ENCODE data around the gene FOXA1. TPM values are rescaled to one million over a fixed set of nuclear protein-coding genes. Genes with fewer than 3 reads are reported as not detected.

The FOXA1 gene
- polyA plus RNA-seq, 4 donors: 1.9 to 5.4 (median 3.6) TPM

GRCh38 chr14:37591311-37591940 lies 3.6 kb downstream of the FOXA1 start:
- DNase-seq (ENCODE audit: low read depth in 4 of 4, low spot score in 2 of 4): no peak

DNA sequence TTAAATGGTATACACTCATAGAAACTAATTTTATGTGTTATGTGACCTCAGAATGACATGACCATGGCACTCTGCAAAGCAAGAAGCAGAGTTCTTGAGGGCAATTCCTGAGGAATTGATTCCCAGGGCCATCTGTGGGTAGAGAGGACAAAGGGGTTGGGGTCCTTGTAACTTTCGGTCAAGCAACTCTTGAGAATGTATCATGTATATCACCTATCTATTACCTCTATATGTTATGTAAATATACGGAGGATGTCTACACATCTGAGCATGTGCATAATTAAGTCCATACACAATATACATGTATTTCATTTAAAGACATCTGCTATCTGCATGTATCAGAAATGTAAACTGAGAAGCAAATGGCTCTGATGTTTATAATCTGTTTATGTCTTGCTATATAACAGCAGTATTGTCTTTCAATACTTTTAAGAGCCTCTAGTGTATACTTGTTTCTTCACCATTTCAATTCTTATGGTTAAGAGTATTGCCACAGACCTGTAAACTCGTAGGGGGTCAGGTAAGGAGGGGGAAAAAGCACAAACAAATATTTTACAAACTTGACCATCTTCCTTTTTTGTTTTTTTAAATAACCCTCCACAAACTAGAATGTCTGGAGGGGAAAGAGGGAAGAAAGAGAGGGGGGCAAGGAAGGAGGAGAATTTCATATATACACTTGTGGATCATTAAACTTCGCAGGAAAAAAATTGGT lies 4.5 kb downstream of the FOXA1 start:
- no peak for DNase-seq (ENCODE audit: low read depth in 4 of 4, low spot score in 2 of 4)

DNA sequence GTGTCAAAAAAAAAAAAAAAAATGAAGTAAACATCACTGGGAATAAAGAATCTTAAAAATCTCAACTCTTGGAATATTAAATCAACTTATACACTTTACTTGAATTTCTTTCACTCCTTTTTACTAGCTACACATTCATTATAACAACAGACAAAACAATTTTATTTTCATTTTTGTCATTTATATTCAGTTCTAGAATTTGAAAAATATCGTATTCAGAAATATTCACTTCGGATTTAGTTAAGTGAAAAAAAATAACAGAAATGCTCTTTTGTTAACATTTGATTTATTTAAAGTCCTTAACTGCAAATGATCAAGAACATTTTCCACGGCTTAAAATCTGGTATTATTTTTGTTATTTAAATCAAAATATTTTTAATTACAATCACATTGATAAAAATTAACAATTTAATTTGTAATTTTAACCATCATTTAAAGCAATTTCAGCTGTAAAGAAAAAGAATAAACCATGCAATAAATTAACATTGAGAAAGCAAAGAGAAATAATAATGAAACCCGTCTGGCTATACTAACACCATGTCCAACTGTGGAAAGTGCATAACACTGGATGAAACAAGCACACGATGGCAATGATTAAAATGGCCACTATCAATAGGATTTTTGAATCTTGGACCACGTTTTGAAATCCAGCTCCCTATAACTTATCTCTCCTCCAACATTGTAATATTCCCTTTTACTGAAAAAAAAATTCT lies 5.2 kb downstream of the FOXA1 start:
- DNase-seq (ENCODE audit: low read depth in 4 of 4, low spot score in 2 of 4): no peak

DNA sequence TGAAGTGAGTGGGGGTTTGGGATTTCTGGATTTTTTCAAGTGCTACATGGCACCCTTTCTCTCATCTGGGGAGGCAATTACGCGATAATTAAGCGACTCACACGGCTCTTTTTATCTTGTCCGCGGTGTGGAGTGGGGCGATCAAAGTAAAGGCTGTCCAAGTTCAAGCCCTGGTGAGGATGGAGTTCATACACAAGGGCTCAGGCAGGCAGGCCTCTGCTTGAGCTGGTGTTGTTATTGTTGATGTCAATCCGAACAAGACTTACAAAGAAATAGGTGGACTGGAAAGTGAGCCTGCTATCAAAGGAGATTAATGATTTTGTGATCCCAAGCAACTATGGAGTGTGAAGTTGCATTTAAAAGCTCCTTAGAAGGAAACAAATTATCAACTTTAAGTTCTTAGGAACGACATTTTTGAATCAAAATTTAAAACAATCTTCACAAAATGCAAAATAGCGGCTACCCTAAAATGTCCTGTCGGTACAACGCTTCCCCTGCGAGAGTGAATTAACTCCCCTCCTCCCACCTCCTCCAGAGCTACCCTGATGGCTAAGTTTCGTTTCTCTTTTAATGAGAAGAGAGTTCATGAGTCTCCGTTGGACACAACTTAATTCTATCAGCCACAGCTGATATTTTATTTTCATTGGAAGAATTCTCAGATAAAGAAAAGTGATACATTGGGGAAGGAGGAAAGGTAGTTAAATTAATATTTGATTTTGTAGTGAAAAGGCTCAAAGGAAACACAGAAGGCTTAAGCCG lies 5.9 kb downstream of the FOXA1 start:
- DNase-seq (ENCODE audit: low read depth in 4 of 4, low spot score in 2 of 4): no peak

GRCh38 chr14:37588667-37588955 lies 6.4 kb downstream of the FOXA1 start:
- no peak for DNase-seq (ENCODE audit: low read depth in 4 of 4, low spot score in 2 of 4)

- no peak for DNase-seq (ENCODE audit: low read depth in 4 of 4, low spot score in 2 of 4)
Observed at GRCh38 chr14:37587881-37588666, 7.0 kb downstream of the FOXA1 start.

DNA sequence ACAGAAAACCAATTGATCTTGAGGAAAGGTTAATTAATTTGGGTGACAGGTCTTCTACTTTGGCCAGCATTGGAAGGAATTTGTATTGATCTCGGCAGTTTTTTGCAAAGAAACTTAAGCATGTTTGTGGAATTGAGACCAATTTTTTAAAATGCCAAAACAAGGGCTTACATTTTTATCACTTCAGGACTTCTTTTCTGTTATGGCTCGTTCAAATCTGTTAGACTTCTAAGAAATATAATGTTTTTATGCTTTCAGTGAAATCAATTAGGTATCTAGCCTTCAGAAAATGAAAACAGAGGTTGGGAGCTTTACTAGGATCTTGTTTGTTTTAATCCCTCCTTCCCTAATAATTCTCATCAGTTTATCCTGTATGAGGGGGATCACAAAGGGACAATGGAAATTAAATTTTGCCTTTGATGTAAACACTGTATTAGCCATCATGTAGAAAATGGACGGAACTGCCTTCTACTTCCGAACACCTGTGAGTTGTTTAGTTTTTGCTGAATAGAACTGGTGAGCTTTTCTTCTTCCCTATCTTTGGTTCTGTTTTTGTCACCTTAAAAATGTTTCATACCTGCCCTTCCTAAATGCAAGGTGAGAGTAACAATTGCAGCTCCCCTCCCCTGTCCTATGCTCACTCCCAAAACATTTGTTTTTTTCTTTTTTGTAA lies 7.8 kb downstream of the FOXA1 start:
- no peak for DNase-seq (ENCODE audit: low read depth in 4 of 4, low spot score in 2 of 4)

GRCh38 chr14:37586797-37587130 lies 8.3 kb downstream of the FOXA1 start:
- DNase-seq (ENCODE audit: low read depth in 4 of 4, low spot score in 2 of 4): no peak

- DNase-seq (ENCODE audit: low read depth in 4 of 4, low spot score in 2 of 4): no peak
Observed at GRCh38 chr14:37585971-37586796, 8.9 kb downstream of the FOXA1 start.

DNA sequence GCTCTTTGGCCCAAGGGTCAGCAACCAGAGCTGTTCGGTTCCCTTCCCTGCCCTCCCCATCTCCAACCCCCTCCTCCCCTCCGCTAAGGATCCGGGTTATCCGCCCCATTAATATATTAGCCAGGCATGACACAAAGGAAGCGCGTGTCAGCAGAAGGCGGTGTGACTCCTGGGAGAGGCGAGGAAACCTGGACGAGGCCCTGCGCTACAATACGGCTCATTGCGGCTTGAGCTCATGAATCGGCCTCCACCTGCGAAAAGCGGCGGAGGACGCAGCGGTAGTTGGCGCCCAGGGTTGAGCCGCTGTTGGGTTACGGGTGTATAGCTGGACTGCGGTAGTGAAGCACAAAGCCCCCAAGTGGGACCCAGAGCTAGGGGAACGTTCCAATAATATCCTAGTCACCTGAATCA lies 9.9 kb downstream of the FOXA1 start:
- no peak for DNase-seq (ENCODE audit: low read depth in 4 of 4, low spot score in 2 of 4)

DNA sequence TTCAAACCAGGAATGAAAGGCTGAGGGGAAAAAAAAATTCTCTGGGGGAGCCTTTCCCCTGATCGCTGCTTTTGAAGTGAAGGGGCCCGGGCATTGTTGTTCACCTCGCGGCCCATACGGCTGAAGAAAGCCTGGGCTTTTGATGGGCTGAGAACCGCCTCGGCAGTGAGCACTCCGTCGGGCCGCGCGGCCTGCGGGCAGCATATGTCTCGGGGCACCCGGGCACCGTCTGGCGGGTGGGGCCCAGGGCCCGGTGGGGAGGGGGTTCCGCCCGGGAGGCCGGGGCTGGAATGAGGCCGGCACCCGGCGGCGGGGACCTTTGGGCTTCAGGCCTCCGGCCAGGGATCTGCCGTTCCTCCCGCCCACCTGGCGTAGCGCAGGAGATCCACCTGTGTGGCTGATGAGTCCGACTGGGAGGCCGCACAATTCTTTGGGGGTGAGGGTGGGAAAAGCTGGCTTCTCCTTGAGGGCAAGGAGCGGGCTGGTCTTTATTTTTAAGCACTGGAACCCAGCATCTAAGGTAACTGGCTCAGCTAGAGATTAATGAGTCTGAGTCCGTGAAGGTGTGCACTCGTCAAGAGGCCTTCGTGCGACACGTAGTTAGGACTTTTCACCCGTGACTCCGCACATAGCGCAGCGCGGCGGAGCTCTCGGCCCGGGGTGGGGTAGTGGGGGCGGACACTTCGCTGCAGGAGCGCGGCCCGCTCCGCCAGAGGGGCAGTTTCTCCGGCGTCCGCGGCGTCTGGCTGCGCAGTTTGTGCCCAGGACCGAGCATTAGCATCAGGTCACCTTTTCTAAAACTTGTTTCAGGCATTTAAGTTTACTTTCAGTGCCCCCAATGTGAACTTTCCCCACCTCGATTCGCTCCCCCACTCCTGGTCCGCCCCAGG lies 10.6 kb downstream of the FOXA1 start:
- no peak for DNase-seq (ENCODE audit: low read depth in 4 of 4, low spot score in 2 of 4)

GRCh38 chr14:37583358-37584210 lies 11.5 kb downstream of the FOXA1 start:
- no peak for DNase-seq (ENCODE audit: low read depth in 4 of 4, low spot score in 2 of 4)

DNA sequence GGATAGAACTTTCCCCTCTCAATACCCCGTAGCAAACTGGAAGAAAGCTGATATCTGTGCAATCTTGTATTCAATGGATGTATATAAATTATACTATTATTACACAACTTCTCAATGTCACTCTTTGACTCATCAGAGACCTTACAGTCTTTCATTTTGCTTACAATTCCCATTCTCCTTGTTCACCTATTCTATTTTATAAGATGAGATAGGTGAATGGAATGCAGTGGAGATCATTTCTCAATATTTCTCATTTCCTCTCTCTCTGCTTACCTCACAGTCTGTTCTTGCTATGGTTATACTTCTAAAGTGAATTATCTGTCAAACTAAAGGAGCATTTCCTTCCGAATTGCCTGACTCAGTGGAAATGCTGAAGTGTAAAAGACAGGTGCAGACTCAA lies 14.9 kb downstream of the FOXA1 start:
- DNase-seq (ENCODE audit: low read depth in 4 of 4, low spot score in 2 of 4): no peak

- DNase-seq (ENCODE audit: low read depth in 4 of 4, low spot score in 2 of 4): no peak
Observed at GRCh38 chr14:37579274-37579673, 15.8 kb downstream of the FOXA1 start.

DNA sequence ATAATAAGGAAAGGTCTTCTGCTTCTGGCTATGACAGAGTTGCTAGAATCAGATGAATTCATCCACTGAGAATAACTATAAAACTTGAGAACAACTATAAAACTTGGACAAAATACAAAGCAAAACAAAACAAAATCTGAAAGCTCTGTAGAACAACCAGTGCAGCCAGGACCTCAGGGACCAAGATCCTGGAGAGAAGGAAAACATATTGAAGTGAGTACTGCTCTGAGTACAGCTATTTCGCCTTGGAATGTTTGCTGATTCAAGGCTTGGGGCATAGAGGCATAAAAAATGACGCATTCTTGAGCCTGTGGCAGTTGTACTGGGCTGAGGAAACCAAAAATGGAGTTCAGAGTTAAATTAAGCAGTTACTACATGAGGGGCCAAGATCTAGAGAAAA lies 21.7 kb downstream of the FOXA1 start:
- no peak for DNase-seq (ENCODE audit: low read depth in 4 of 4, low spot score in 2 of 4)

DNA sequence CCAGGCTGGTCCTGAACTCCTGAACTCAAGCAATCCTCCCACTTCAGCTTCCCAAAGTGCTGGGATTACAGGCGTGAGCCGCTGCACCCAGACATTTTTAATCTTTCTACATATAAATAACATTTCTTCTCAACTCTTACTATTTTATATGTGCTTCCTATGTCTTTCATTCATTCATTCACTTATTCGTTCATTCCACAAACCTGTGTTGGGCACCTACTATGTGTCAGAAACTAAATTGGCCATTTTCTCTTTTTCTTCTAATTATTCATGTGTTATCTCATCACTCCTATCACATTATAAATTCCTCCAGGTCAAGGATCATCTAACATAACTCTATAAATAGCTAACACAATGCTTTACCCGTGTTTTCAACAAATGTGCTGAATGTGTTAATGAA lies 23.7 kb downstream of the FOXA1 start:
- DNase-seq (ENCODE audit: low read depth in 4 of 4, low spot score in 2 of 4): no peak

GRCh38 chr14:37569729-37570128 lies 25.3 kb downstream of the FOXA1 start:
- DNase-seq (ENCODE audit: low read depth in 4 of 4, low spot score in 2 of 4): no peak

Data from left renal cortex interstitium (tissue), 4 donors.